Keratinocyte (primary cell): ENCODE data around the gene RALGAPA2.

Source experiments
- EZH2 ChIP-seq: IDR thresholded peaks from one replicate; pipeline ENCODE4 v1.6.1; 2012; ENCODE audit warnings: inconsistent platforms, mild to moderate bottlenecking, low read length, moderate library complexity
- TF ChIP-seq, protein P1 (sequence below), 3 experiments: IDR thresholded peaks in 1 of 3; conservative IDR thresholded peaks in 1 of 3; optimal IDR thresholded peaks in 1 of 3; 2 replicates in 2 of 3; 3 replicates in 1 of 3; pipeline versions ENCODE3 to v1.5.1; 2011; ENCODE audit warnings: low read length in 3 of 3, mild to moderate bottlenecking in 3 of 3, moderate library complexity in 2 of 3, control low read depth in 1 of 3, inconsistent platforms in 1 of 3; ENCODE audit not compliant: insufficient read depth in 2 of 3; ENCODE audit errors: extremely low read depth in 1 of 3

DNA sequence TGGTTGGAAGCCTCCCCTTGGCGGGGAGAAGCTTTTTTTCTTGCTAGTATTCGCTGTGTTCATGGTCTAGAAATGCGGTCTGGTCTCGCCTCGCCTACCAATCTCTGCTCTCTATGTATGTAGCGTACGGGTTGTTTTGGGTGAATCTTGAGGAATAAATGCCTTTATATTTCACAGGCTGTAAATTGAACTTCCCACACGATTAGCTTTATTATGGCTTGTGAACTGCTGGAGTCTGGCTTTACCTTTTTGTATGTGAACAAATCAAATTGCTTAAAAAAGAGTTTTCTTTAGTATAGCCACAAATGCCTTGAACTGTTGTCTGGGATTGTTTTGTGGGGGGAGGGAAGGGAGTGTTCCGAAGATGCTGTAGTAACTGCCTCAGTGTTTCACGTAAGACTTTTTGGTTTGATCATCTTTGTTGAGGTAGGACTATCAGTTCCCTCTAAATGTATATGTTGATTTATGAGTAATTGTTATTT is 342.3 kb downstream of the RALGAPA2 start:
- TF ChIP-seq, protein P1, sequence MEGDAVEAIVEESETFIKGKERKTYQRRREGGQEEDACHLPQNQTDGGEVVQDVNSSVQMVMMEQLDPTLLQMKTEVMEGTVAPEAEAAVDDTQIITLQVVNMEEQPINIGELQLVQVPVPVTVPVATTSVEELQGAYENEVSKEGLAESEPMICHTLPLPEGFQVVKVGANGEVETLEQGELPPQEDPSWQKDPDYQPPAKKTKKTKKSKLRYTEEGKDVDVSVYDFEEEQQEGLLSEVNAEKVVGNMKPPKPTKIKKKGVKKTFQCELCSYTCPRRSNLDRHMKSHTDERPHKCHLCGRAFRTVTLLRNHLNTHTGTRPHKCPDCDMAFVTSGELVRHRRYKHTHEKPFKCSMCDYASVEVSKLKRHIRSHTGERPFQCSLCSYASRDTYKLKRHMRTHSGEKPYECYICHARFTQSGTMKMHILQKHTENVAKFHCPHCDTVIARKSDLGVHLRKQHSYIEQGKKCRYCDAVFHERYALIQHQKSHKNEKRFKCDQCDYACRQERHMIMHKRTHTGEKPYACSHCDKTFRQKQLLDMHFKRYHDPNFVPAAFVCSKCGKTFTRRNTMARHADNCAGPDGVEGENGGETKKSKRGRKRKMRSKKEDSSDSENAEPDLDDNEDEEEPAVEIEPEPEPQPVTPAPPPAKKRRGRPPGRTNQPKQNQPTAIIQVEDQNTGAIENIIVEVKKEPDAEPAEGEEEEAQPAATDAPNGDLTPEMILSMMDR (optimal IDR thresholded peaks at IDR 0.05 in 1 of 3, IDR thresholded peaks at IDR 0.05 in 1 of 3, conservative IDR thresholded peaks at IDR 0.05 in 1 of 3; ENCODE audit: extremely low read depth in 1 of 3, insufficient read depth in 2 of 3, low read length in 3 of 3), result no peak
- peak; percentile 30 for TF ChIP-seq EZH2
